GM21576 (cell line): ENCODE data around the gene ABHD17C.

ENCODE experiments used
- ATAC-seq: cut with Tn5 transposase; IDR thresholded peaks from one replicate; pipeline ENCODE4 v1.9.1; 2021; ENCODE audit warnings: mild to moderate bottlenecking, moderate library complexity; ENCODE audit not compliant: unreplicated experiment

Gene ABHD17C

GRCh38 chr15:80727596-80727995 is 32.5 kb downstream of the ABHD17C start:
- no peak for ATAC-seq

DNA sequence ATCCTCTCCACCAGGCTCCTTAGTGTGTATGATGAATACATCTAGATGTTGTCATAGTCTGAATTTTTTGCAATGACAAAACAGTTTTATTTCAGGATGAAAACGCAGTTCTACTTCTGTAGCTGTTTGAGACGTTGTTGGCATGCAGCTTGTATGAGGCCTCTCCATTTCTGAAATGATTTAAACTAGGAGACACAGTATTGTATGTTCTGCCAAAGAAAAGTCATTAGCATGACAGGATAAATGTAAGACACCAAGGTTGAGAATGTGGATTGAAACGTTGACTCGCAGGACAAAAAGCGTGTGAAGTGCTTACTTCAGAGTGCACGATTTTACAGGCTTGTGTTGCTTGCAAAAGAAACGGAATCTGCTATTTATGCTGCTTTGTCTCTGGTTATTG is 35.3 kb downstream of the ABHD17C start:
- no peak for ATAC-seq

DNA sequence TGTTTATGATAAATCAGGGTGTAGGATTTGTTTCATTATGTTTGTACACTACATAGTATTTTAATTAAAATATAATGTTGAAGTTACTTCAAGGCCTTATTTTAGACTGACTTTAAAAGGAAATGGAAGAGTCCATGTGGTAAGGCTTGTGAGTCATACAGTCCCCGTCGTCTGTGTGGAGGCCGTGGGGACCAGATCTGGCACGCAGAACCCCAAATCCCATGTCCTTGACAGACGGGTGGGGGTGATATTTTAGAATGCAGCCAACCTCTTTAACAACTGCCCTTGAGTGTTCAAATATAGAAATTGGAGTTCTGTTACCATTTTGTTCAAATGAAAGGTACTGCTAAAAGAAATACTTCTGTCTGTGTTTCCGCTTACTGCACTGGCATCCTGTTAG is 35.8 kb downstream of the ABHD17C start:
- ATAC-seq, result no peak

DNA sequence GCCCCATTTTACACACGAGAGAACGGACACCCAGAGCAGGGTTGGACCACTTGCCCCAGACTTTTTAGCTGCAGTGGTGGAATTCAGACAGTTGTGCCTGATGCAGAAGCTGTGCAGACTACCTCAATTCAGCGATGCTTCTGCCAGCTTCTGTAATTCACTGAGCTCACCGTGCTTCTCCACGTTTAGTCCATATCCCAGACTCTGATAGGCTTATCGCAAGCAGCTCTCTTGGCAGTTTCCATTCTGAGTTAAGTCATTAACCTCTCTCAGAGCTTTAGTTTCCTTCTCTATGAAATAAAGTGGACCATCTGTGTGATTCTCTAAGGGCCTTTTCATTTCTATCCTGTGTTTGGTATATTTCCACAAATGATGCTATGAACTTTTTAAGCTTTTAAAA is 37.1 kb downstream of the ABHD17C start:
- ATAC-seq, result no peak

- ATAC-seq, result no peak
Measured at GRCh38 chr15:80732818-80733217, 37.7 kb downstream of the ABHD17C start.

DNA sequence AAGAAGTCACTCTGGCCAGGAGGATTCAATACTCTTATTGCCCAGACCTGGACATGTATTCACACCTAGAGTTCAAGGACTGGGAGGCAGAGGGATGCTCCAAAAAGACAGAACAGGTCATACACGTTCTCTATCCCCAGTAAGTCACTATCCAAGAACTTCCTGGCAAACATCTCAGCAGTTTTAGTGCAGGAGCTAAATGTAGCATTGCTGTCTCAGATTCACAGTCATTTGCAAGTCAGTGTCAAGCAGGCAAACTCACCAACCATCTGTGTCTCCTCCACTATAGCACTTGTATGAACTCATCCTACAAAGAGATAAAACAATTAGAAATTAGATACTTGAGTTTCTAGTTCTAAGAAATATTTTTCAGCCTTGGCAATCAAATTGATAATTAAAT is 38.4 kb downstream of the ABHD17C start:
- ATAC-seq, result no peak

GRCh38 chr15:80735344-80735743 is 40.2 kb downstream of the ABHD17C start:
- ATAC-seq, result no peak

DNA sequence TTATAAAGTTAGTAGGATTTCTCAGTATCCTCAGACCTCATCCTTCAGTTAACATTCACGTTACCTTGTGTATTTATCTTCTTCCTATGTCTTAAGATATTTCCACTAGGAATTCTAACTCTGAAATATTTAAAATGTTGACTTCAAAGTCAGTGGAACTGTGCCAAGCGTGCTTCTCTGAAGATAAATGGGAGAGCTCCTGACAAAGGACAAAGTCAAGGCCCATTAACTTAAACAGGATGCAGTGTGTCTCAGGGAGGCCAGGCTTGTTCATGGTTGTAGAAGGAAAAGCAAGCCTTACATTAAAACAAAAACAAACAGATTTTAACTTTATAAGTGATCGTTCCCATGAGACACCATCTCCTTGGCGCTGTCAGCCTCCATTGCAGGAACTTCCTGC is 41.5 kb downstream of the ABHD17C start:
- no peak for ATAC-seq

DNA sequence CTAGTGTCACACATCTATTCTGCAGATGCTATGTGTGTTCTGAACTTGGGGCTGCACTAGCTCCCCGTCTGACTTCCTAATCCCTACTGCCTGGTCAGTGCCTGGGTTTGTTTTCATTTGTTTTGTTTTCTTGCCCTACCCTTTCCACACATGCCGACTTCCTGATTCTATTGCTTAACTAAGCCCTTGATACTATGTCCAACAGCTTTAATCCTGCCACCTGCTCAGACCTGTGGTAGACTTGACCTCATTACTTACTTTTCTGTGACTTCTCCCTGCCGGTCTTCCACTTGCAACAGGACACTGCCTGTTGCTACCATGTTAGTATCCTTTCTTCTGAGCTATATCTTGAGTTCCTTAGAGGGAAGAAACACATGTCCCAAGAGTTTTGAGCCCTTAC is 44.8 kb downstream of the ABHD17C start:
- no peak for ATAC-seq

- no peak for ATAC-seq
Measured at GRCh38 chr15:80742081-80742480, 47.0 kb downstream of the ABHD17C start.

GRCh38 chr15:80743189-80743833 is 48.2 kb downstream of the ABHD17C start:
- ATAC-seq, result no peak

DNA sequence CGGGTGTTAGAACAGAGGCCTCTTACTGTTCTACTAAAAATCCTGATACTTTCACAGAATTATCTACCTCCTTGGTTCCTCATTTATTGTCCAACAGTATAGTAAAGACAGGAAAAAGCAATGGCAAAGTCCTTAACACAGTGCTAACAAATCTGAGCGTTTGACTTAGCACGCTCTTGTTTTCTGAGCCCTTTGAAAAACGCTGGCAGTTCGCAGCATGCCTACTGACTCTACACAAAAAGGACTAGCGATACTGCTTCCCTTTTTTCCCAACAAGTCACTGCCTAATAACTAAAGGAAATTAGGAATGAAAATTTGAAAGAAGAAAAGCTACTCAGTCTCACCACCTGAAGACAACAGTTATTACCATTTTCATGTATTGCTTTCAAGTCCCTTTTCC is 49.3 kb downstream of the ABHD17C start:
- ATAC-seq, result no peak

- no peak for ATAC-seq
Measured at GRCh38 chr15:80744826-80745225, 49.7 kb downstream of the ABHD17C start.

- ATAC-seq, result no peak
Measured at GRCh38 chr15:80745888-80746287, 50.8 kb downstream of the ABHD17C start.

DNA sequence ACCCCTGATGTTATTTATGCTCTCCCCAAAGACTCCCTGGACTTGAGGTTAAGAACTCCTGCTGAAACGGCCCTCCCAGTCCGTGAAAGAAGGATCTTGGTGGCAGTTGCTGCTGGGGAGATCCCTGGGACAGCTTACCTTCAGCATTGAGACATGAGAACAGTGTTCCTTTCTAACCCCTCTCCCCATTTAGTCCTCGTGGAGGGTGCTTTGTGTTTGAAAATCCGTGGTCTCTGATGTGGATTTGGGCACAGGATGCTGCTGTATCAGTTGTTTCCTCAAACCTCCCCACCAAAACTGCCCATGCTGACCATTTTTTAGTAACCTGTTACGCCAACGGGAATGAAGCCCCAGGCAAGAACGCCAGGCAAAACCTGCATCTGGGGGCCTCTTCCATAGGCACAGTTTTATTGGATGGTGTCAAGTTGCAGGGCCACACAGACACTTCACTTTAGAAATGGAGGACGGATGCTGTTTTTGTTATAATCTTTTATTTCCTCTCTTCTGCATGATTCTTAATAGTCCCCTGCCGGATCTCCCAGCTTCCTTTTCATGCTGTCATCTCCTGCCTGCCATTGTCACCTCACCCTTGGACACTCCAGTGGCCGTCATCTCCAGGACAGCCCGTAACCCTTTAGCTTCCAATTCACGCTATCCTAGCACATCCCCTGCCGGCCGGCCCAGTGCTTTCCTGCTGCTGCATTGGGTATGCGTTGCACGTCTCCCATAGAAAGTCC is 52.4 kb downstream of the ABHD17C start:
- no peak for ATAC-seq

GRCh38 chr15:80749589-80749988 is 54.5 kb downstream of the ABHD17C start:
- ATAC-seq, result no peak

DNA sequence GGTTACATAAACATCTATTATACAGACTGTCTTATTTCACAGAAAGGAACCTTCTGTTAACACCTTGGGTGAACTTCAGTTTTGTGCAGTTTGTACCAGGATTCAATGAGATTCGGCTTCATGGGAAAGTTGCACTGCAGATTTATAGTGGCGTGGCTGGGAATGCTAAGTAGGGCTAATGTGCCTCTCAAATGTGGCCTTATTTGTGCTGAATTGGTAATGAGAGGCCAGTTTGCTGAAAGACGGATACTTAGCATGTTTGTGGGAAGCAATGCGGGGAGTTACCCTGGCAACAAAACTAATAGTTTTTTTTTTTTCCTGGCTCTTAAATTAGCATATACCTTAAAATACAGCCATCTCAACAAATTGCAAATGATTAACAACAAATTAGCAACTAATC is 55.5 kb downstream of the ABHD17C start:
- ATAC-seq, result no peak

DNA sequence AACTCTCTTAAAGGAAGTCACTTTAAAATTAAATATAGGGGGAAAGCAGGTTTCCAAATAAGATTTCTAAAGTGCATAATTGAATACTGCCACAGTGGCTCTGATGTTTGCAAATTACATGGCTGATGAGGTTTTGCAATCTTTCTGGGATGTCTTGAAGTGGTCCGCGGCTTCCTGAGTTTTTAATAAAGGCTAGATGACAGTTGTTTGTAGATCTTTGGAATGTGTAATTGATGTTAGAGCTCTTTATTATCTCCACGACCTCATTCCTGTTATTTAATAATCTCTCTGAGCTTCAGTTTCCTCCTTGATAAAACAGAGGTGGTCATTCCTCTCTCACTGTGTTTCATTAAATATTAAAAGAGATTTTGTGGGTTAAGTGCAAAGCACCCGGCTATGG is 57.1 kb downstream of the ABHD17C start:
- no peak for ATAC-seq

DNA sequence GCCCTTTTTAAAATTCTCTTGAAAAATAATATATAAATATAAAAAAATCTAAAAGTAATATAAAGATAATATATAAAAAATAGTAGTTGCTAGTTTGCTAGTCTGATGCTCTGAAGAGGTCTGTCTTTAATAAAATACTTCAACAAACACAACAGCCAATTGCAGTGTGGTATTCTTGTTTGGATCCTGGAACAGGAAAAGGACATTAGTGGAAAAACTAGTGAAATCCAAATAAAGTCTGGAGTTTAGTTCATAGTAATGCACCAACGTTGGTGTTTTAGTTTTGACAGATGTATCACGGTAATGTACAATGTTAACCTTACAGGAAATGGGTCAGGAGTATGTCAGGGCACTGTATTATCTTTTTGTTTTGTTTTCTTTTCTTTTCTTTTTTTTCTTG is 58.1 kb downstream of the ABHD17C start:
- no peak for ATAC-seq

- no peak for ATAC-seq
Measured at GRCh38 chr15:80754014-80754413, 58.9 kb downstream of the ABHD17C start.

GRCh38 chr15:80755885-80756284 is 60.8 kb downstream of the ABHD17C start:
- no peak for ATAC-seq

DNA sequence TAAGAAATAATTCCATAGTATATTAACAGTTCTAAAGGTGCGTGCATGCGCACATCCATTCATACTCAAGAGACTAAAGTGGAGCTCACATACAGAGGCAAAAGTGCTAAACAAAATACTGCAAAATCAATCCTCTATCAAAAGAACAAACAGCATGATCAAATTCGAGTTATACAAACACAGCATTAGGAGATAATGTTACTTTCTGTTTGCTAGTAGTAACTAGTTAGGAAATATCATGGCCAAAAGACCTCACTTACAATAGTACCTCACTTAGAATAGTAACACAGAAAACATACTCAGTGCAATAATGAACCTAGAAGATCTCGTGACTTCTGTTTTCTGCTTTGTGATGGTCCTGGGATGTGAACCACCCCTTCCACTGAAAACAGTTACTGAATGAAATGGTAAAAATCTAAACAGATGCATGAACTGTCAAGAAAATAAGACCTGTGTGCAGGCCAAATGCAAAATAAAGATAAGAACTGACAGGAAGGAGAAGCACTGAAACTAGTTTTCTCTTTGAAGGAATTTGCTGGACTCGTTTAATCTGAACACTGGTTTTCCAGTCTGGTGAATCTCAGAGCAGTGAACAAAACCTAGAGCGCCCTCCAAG is 63.1 kb downstream of the ABHD17C start:
- no peak for ATAC-seq
